Measurements from ENCODE around the gene TMEM259.

Gene TMEM259

DNA sequence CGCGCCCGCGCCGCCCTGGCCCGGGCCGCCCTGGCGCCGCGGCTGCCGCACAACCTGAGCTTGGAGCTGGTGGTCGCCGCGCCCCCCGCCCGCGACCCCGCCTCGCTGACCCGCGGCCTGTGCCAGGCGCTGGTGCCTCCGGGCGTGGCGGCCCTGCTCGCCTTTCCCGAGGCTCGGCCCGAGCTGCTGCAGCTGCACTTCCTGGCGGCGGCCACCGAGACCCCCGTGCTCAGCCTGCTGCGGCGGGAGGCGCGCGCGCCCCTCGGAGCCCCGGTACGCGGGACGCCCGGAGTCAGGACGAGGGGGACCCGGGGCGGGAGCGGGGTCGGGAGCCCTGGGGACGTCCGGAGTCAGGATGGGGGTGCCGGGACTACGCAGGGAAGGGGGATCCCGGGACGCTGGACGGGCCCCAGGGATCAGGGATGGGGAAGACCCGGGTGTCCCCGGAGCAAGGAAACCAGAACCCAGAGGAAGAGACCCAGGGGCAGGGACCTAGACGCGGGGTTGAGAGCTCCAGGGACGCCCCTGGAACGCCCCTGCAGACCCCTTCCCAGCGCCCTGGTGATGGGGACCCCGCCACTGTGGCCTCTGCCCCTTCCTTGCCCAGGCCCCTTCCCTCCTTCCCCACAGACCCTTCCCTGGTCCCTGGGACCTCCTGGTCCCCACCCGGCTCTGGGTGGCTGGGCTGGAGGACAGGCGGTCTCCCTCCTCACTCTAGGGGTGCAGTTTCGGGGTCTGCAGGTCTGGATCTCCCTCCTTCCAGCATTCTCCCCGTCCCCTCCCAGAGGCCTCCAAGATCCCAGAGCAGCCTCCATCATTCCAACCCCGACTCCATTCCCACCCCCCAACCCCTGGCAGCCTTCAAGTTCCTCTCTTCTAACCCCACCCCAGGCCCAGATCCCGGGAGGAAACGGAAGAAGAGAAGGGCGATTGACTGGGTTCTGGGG lies 20.1 kb downstream of the TMEM259 start:
- peaks cover 4% of the 10 kb centered on the region; the same call in 1 of the 2 replicates for H3F3A ChIP-seq (ENCODE audit: insufficient read depth)
- H3K4me3 ChIP-seq (ENCODE audit: insufficient read depth, low read length, poor library complexity, severe bottlenecking): no peak overlapping the region
- H3K27me3 ChIP-seq (ENCODE audit: low read length): no peaks in the 10 kb centered on the region
- H3K9me3 ChIP-seq (ENCODE audit: insufficient read depth, low read length): no peaks in the 10 kb centered on the region
- H3K27ac ChIP-seq (ENCODE audit: low read depth, low read length): no peak overlapping the region
- no peak overlapping the region for H2AFZ ChIP-seq (ENCODE audit: low read depth, low read length, severe bottlenecking)
- H3K36me3 ChIP-seq (ENCODE audit: low read length): no peaks in the 10 kb centered on the region
- no peaks in the 10 kb centered on the region for H3K79me2 ChIP-seq (ENCODE audit: insufficient read depth, low read length)
- H3K9me2 ChIP-seq (replicated peaks; ENCODE audit: insufficient read depth, low read length): no peaks in the 10 kb centered on the region
- TF ChIP-seq, protein P1, sequence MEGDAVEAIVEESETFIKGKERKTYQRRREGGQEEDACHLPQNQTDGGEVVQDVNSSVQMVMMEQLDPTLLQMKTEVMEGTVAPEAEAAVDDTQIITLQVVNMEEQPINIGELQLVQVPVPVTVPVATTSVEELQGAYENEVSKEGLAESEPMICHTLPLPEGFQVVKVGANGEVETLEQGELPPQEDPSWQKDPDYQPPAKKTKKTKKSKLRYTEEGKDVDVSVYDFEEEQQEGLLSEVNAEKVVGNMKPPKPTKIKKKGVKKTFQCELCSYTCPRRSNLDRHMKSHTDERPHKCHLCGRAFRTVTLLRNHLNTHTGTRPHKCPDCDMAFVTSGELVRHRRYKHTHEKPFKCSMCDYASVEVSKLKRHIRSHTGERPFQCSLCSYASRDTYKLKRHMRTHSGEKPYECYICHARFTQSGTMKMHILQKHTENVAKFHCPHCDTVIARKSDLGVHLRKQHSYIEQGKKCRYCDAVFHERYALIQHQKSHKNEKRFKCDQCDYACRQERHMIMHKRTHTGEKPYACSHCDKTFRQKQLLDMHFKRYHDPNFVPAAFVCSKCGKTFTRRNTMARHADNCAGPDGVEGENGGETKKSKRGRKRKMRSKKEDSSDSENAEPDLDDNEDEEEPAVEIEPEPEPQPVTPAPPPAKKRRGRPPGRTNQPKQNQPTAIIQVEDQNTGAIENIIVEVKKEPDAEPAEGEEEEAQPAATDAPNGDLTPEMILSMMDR (IDR thresholded peaks at IDR 0.05; ENCODE audit: insufficient read depth, low read length, poor library complexity, severe bottlenecking): no peak
- no peak for TF ChIP-seq EZH2phosphoT487 (conservative IDR thresholded peaks at IDR 0.05; ENCODE audit: low read length)
- H3K4me2 ChIP-seq (ENCODE audit: low read depth, low read length, poor library complexity, severe bottlenecking): no peak overlapping the region
- H4K20me1 ChIP-seq (ENCODE audit: low read depth, low read length): no peaks in the 10 kb centered on the region
- no peak overlapping the region for H3K9ac ChIP-seq (ENCODE audit: low read length)

DNA sequence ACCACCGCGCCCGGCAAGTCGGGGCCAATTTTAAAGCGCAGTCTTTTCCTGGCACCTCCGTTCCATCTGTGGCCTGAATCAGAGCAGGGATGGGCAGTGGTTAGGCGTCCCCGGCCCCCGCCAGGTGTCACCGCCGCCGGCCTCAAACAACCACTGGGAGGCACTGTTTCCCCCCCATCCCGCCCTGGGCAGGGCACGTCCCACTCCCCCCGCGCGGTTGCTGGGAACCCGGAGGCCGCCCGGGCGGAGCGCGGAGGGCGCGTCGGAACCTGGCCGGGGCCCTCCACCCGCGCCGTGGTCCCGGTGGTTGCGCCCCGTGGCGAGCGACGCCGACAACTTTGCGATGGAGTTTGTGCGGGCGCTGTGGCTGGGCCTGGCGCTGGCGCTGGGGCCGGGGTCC lies 20.8 kb downstream of the TMEM259 start, which contains the start of gene GRIN3B:
Gene GRIN3B (plus strand): TSS at position 325 of the 400 bp plus-strand sequence. CDS start 19 bp downstream, at position 344.
- Histone ChIP-seq H3K9ac (ENCODE audit: low read length) (no peak within 1 kb of the TSS), H3K4me3 (ENCODE audit: insufficient read depth, low read length, poor library complexity, severe bottlenecking) (no peak within 1 kb of the TSS), H2AFZ (ENCODE audit: low read depth, low read length, severe bottlenecking) (no peak within 1 kb of the TSS)

DNA sequence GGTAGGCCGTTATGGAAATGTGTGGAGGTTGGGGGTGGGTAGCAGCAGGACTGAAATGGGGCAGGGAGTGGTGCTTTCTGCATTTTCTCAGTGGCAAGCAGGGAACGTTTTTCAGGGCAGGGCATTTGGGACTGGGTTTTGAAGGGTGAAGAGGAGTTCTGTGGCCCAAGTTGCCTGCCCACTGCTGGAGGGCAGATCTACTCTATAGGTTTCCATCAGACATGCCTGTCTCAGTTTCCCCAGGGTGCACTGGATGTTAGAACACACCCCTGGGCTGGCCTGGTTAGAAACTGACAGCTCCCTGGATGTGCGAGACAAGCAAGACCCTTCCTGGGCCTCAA lies 21.6 kb downstream of the TMEM259 start:
- H3K27me3 ChIP-seq (ENCODE audit: low read length): no peaks in the 10 kb centered on the region
- H3K27ac ChIP-seq (ENCODE audit: low read depth, low read length): no peak overlapping the region
- H2AFZ ChIP-seq (ENCODE audit: low read depth, low read length, severe bottlenecking): no peak overlapping the region
- H3K4me3 ChIP-seq (ENCODE audit: insufficient read depth, low read length, poor library complexity, severe bottlenecking): no peak overlapping the region
- H3K79me2 ChIP-seq (ENCODE audit: insufficient read depth, low read length): no peaks in the 10 kb centered on the region
- H3K9me2 ChIP-seq (replicated peaks; ENCODE audit: insufficient read depth, low read length): no peaks in the 10 kb centered on the region
- no peak for TF ChIP-seq EZH2phosphoT487 (conservative IDR thresholded peaks at IDR 0.05; ENCODE audit: low read length)
- TF ChIP-seq, protein P1 (IDR thresholded peaks at IDR 0.05; ENCODE audit: insufficient read depth, low read length, poor library complexity, severe bottlenecking): no peak
- no peaks in the 10 kb centered on the region for H3K36me3 ChIP-seq (ENCODE audit: low read length)
- no peak overlapping the region for H3K9ac ChIP-seq (ENCODE audit: low read length)
- H4K20me1 ChIP-seq (ENCODE audit: low read depth, low read length): no peaks in the 10 kb centered on the region
- no peaks in the 10 kb centered on the region for H3K9me3 ChIP-seq (ENCODE audit: insufficient read depth, low read length)
- peaks cover 4% of the 10 kb centered on the region; the same call in 1 of the 2 replicates for H3F3A ChIP-seq (ENCODE audit: insufficient read depth)
- no peak overlapping the region for H3K4me2 ChIP-seq (ENCODE audit: low read depth, low read length, poor library complexity, severe bottlenecking)

More for the DNA sequence above, 20.8 kb downstream of the TMEM259 start, which contains the start of gene GRIN3B:
- Histone ChIP-seq H3K4me2 (ENCODE audit: low read depth, low read length, poor library complexity, severe bottlenecking) (no peak within 1 kb of the TSS), H4K20me1 (ENCODE audit: low read depth, low read length) (no peaks in the 10 kb centered on the region), H3F3A (ENCODE audit: insufficient read depth) (peaks cover 4% of the 10 kb centered on the region; the same call in 1 of the 2 replicates), H3K27ac (ENCODE audit: low read depth, low read length) (no peak within 1 kb of the TSS), H3K36me3 (ENCODE audit: low read length) (no peaks in the 10 kb centered on the region), H3K27me3 (ENCODE audit: low read length) (no peaks in the 10 kb centered on the region), H3K9me2 (replicated peaks; ENCODE audit: insufficient read depth, low read length) (no peaks in the 10 kb centered on the region), H3K9me3 (ENCODE audit: insufficient read depth, low read length) (no peaks in the 10 kb centered on the region), H3K79me2 (ENCODE audit: insufficient read depth, low read length) (no peaks in the 10 kb centered on the region)
- TF ChIP-seq, protein P1 (IDR thresholded peaks at IDR 0.05; ENCODE audit: insufficient read depth, low read length, poor library complexity, severe bottlenecking): peak; percentile 20
- no peak for TF ChIP-seq EZH2phosphoT487 (conservative IDR thresholded peaks at IDR 0.05; ENCODE audit: low read length)
